GM21723 (cell line): Measurements from ENCODE around the gene CELF4.

ENCODE experiments used
- ATAC-seq: cut with Tn5 transposase; IDR thresholded peaks from one replicate; pipeline ENCODE4 v1.9.1; 2021; ENCODE audit warnings: mild to moderate bottlenecking, moderate library complexity; ENCODE audit not compliant: unreplicated experiment

CELF4 gene

DNA sequence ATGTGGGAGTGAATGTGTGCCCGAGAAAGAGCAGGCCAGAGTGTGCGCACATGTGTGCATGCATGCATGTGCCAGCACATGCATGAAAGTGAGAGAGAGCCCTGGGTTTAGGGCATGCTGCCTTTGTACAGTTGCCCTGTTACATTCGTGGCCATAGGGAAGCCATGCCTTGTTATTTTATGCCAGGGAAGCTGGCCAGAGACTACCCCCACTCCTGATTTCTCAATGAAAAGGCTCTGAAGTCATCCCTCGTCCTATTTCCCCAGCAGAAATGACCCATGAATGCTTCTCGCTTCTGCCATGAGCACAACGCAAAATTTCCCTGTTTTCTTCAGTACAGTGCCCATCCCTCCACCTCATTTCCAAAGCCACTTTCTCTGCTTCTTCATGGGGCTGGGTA, 143.0 kb downstream of the CELF4 start:
- no peak for ATAC-seq

DNA sequence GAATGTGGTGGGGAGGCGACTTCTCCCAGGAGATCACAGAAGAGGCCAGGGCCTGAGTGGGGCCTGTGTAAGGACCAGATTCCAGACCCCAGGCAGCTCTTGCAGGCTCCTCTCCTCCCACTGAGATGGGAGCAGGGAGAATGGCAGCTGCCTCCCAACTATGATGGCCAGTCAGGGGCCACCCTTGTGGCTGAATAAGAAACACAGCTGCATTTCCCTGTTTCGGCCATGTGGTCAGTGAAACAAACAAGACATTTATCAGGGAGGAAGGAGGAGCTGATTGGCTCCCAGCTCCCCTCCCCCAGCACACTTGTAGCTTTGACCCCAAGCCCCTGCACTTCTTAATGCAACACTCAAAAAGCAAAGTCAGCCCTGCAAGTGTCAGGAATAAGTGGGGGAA, 143.5 kb downstream of the CELF4 start:
- no peak for ATAC-seq

DNA sequence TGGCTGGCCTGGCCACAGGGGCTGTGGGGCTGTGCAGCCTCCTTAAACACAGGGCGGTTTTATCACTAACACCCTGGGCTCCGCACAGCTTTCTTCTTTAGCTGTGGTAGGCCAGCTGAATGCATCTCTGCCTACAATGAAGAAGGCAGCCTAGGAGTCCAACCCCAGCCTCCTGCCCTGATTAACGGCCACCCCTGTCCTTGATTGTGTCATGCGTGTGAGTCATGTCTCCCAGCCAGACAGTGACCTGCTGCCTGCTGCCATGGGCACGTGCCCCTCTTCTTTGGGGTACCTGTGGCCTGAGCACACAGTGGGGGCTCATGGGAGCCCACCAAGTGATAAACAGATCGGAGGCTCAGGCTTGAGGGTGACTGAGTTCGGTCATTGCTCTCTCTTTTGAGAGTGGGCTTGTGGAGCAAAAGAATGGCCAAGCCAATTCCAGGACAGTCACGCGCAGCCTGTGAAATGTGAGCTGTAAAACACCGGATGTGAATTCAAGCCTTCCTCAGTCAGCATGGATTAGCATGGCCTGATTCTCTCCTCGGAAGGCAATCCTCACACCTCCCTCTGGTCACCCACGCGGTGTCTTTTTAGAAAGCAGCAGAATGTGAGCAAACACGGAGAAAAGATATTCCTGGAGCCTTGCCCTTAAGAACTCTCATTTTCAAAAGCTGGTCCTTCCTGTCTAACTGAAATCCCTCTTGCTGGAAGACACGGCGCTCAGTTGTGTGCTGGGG, 144.1 kb downstream of the CELF4 start:
- ATAC-seq = no peak

DNA sequence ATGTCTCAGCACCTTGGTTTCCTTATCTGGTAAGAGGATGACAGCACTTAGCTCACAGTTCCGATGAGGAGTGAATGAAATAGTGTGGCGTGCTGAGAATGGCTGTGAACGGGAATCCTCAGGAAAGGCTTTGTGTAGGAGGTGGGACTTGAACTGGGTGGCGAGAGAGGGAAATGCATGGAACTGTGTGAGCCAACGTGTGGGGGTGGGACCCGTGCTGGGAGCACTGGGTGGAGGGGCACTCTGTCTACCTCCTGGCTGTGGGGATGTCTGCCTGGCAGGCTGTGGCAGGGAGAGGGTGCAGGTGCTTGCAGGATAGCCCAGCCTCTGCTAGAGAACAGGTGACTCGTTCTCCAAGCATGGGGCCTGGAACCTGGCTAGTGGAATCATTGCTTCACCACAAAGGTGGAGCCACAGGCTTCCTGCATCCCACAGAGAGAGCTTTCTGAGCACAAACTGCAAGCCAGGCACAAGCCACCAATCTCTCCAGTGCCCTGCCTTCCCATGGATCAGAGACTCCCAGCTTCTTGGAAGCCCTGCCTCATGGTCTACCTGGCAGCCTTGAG, 145.2 kb downstream of the CELF4 start:
- no peak for ATAC-seq

DNA sequence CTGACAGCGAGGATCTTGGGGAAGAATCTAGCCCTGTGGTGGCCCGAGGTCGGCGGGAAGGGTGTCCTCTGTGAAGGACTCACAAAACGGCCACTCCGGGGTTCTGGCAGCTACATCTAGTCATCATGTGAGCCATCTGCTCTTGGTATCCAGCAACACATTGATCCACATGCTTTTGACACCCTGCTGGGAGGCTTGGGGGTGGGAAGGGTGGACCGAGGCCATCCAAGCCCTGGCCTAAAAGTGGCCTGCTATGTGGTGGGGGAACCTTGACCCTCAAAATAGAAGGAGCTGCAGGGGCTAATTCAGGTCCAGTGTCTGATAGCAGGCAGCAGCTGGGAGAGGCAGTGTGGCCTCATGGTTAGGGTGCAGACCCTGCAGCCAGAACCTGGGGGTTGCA, 145.7 kb downstream of the CELF4 start:
- no peak for ATAC-seq

DNA sequence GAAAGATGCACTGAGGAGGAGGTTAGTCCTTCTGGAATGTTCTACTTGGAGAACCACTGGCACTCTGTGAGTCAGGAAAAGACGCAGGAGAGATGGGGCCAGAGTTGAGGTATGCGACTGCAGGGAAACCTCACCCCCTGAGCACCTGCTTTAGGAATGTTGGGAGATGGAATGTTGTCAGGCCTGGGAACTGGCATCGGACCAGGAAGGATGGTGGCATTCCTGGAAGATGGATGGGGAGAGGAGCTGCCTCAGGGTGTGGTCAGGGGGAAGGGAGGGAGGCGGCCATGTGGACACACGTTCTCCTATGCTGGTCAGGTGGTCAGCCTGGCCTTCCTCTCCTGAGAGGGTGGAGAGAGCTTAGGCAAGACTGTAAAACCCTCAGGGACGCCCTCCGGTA, 146.3 kb downstream of the CELF4 start:
- no peak for ATAC-seq

DNA sequence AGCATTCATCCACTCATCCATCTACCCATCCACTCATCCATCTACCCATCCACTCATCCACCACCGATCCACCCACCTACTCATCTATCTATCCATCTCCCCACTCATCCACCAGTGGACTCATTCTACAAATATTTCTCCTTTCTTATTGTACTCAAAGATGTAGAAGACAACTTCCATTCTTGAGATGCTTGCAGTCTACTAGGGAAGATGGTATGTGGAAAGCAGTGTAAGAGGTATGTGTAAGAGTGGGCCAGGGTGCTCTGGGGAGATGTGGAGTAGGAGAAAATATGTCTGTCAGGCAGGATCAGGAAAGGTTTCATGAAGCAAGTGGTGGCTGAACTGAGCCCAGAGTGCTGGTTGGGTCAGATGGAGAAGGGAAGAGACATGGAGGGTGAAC, 150.8 kb downstream of the CELF4 start:
- no peak for ATAC-seq

DNA sequence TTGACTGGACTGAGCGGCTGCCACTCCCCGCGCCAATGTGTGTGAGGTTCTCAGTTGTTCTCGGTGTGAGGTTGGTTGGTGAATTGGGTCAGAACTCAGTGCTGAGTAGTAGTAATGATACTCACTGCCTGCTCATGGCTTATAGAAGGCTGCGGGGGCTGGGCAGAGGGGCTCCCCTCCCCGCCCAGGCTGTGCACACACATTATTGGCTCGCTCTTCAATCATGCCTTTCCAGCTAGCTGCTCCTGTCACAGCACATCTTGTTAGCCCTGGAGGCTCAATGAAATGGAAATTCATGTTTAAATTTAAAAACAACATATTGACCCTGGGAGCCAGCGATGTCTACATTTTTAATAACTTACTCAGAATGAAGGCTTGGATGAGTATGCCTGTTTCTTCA, 152.8 kb downstream of the CELF4 start:
- no peak for ATAC-seq

DNA sequence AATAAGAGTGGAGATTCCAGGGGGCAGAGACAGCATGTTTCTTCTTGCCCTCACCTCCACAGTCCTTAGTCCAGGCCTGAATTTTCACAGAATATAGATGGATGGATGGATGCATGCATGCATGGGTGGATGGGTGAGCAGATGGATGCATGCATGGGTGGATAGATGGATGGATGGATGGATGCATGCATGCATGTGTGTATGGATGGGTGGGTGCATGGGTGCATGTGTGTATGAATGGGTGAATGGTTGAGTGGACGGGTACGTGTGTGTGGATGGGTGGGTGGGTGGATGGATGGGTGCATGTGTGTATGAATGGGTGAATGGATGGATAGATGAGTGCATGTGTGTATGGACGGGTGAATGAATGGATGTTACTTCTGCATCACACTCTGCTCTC, 153.3 kb downstream of the CELF4 start:
- ATAC-seq = no peak

DNA sequence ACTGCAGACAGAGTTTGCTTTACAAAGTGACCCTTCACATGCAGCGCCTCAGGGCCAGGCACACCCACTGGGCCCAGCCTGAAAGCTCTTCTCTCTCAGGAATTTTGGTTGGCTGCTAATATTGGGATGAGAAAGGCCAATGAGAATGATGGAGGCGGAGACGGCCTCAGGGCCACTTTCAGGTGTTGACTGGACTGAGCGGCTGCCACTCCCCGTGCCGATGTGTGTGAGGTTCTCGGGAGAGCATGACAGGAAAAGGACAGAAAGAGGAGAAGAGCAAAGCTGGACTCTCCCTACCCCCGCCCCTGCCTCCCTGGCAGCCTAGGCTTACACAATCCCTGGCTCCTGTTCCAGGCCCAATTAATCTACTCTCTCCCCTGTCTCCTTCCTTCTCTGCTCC, 155.7 kb downstream of the CELF4 start:
- no peak for ATAC-seq

DNA sequence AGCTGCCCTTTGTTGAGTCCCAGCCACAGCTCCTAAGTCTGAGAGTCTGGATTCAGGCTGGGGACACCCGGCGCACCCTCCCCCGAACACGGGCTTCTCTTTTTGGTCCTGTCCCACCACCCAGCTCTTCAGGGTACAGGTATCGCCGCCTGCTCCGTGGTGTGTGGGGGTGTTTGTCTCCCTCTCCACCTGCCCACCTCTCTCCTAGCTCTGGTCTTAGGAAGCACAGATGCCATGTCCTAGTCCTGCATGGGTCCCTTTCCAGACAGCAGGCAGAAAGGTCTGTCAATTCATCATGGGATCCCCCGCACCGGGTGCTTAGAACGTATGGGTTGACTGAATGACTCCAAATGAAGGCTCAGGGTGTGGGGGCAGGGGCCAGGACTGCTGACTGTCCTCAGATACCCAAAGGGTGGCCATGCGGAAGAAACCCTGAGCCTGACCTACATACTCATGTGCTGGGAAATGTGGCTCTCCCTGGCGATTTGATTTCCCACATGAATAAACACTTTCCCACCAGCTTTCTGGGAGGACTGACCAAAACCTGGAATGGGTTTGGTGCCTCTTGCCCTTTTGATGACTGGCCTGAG, 156.8 kb downstream of the CELF4 start:
- ATAC-seq = no peak

DNA sequence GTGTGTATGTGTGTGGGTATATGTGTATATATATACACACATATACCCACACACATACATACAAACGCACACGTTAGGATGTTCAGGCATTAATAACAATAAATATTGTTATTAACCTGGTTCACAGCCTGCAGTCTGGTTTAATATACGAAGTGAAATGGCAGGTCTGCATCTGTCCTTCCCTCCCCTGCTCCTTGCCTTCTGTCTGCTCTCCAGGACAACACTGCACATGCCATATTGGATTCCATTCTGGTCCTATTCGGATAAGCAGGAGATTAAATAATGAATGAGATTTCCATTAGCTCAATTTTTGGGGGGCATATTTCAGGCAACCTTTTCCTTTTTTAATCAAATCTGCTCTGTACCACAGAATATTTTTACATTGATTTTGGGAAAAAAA, 158.0 kb downstream of the CELF4 start:
- ATAC-seq = no peak

DNA sequence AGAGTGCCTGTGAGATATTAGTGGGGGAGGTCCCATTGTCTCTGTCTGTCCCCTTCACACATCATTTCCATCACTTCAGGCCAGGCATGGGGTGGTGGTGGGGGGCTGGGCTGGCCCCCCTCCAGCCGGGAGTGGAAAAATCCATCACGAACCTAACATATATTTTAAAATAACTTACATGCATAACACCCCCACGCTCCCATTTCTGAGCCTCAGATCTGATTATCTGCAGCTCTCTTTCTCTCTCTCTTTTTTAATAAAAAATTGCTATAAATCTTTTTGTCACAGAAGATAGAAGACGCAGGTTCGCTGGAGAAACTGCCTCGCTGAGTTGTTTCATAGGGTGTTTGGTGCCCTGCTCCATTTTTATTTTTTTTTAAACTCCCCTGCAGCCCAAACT, 159.8 kb downstream of the CELF4 start:
- no peak for ATAC-seq

DNA sequence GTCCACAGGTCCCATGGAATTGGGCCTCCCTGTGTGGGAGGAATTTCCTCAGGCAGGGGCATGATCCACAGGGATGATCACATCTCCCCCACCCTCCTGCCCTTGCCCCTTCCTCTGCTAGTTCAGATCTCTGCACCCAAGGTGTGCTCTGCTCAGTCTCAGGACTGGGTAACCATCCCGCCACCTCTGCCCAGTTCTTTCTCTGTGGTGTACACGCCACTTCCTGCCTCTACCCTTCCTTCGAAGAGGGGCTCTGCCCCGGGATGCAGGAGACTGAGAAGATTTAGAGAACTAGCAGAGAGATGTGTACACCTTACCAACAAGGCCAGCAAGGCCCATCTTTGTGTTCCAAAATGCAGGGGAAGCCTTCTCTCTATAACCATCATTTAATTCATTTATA, 160.4 kb downstream of the CELF4 start:
- no peak for ATAC-seq

DNA sequence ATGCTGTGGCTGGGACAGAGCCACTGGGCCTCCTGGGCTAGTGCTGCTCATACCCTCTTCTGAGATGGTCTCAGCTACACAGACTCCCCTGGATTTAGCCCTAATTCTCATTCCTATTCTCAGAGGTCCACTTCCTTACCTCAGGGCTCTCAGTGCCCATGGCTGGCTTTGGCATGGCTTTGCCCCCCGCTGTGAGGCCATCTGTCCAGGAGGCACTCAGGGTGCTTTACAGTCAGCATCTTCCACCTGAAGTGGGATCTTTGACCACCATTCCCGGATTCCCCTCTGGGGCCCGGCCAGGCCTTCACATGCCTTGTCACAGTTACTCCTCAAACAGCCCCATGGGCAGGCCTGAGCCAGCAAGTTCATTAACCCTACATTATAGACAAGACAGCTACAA, 161.8 kb downstream of the CELF4 start:
- no peak for ATAC-seq

DNA sequence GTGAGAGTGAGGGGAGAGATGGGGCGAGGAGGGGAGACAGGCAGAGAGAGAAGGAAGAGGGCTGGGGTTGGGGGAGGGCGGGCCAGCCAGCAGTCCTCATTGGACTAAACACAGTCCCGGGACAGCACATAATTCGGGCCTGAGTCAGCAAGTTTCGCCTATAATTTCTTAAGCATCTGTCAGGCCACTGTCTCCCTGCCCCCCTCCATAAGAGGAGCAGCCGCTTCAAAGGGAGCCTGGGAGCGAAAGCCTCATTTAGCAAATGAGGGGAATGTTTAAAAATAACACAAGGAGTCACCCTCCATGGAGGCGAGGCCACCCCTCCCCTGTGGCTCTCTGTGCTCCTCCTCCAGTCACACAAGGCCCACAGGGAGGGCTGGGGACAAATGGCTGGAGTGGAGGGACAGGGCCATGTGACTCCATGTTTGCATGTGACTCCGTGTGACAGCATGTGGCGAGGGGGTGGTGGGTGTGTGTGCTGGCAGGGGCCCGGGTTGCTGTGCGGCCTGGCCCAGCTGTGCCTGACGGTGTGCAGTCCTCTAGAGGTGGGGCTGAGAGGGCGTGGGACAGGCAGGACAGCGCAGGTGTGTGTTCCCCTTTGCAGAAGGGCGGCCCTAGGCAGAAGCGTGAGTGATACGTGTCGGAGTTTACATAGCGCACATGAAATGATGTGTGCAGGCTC, 162.4 kb downstream of the CELF4 start:
- ATAC-seq = no peak

DNA sequence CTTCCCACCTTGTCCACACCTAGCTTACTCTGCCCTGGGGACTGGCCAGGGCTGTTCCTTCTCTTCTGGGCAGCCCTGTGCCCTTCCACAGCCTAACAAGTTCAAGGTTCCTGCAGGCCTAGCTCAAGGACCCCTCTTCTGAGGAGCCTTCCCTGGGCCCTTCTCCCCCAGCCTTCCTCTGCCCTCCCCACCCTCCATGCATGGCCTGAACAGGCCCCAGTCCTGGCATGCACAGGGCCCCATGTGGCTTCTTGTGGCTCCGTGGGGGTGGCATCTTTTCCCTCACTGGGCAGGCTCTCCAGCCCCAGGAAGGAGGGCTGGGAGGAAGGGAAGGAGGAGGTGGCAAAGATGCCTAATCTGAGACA, 162.9 kb downstream of the CELF4 start:
- no peak for ATAC-seq

DNA sequence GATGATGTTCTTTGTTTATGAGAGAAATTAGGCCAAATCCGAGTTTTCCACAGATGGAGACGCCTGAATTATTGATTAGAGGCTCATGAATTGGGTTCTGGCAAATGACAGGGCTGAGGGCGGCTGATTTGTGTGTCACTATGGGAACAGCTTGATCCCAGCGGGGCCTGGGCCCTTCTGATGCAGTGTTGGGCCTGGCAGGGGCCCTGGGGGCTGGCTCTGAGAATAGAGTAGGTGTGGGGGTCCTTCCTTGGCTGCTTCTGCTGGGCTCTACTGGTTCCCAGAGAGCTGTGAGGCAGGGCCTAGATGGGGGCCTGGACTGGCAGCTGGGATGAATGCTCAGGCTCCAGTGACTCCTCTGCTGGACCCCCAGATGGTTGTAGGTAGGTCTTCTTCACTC, 164.8 kb downstream of the CELF4 start:
- no peak for ATAC-seq

DNA sequence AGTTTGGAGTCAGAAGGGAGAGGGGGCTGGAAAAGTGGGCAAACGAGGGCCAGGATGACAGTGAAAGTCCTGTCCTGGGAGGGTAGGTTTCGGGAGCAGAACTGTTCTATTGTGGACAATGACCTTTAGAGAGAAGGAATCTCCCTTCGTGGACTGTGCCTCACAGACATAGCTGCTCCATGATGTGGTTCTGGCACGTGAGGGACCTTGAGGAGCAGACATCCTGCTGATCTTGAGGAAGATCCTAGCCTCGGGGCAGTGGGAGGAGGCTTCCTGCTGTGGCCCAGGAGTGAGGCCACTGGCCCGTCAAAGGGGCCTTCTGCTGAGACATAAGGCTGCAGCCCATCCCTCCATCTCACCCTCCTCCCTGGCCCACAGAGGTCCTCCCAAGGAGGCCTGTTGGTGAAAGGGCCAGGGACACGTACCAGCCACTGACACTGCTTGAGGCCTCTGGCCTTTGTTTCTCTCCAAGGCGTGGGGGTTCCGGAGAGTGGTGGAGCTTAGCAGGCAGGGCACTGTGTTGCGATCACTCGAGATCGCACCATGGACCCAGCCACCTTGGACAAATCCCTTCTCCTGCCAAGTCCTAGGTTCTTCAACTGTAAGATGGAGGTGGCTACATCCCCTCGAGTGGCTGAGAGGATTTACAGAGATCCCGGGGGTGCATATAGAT, 167.2 kb downstream of the CELF4 start:
- no peak for ATAC-seq

DNA sequence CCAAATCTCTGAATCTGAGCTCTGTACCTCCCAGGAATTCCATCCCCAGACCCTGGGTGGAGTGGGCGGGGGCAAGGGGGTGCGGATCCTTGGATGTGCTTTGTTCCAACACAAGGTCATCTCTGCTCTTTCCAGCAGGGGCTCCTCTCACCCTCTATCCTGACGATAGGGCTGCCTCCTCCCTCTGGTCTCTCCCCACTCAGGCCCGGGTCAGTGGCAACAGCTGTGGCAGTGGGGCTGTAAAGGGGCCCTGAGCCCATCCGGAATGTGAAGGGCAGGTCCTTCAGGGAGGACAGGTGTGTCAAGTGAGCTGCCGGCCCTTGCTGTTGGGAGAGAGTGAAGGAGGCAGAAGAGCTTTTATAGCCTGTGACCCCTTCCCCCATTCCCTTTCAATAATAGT, 167.8 kb downstream of the CELF4 start:
- no peak for ATAC-seq

DNA sequence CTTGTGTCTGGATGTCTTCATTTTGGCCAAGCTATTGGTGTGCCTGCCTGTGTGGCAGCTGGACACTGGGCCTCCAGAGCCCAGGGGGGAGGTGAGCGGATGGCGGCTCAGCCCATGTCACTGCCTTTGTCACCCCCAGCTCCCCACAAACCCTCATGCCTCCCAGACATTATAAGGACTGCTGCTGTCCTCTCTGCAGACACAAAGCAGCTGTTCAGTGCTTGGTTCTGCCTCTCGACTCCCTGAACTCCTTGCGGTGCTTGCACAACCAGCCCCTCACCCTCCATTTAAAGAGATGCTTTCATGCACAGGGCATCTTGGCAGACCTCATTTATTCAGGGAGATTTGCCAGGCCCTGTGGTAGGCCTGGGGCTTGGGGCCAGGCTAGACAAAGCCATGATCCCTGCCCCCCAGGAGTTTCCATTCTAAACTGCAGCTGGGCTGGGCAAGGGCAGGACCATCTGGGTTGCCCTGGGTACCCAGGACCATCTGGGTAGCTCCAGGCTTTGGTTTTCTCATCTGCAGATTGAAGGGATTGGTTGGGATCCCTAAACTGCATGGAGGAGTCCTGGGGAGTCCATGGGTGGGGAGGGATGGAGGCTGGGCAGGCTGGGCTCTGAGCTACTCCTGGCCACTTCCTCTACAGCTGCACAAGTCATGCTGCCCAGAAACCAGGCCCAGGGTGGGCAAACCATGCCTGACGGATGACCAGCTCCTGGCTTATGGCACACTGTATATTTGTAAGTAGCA, 168.5 kb downstream of the CELF4 start:
- no peak for ATAC-seq
